ENCODE measurements around the gene STX7. TPM values are rescaled to one million over a fixed set of nuclear protein-coding genes. Genes with fewer than 3 reads are reported as not detected.

The STX7 gene
- total RNA-seq, 2 donors from 2014 or later, result 13.5 to 24.6 TPM

DNA sequence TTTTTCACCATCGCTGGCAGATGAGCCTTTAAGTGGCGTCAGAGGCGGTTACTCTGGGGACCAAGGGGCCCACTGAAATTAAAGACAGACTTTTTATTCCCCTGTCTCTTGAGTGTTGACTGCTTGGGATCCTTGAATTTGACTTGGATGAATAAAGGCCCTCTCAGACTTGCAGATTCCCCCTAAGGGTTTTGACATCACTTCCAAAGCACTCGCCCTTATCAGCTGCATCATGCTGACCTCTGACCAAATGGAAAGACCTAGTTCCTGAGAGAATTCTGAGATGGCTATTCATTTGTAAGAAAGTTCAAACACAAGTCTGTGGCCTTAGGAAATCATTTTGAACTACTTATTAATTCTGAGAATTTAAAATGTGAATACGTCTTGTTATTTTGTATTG, 98.2 kb downstream of the STX7 start:
- Histone ChIP-seq H3K9me3 (no peaks in the 10 kb centered on the region), H3K27me3 (no peaks in the 10 kb centered on the region), H3K4me1 (no peaks in the 10 kb centered on the region), H3K4me3 (no peak overlapping the region), H3K27ac (no peak overlapping the region), H3K36me3 (replicated peaks in 1 of 2; ENCODE audit: insufficient read depth in 1 of 2, low read depth in 2 of 2) (no peaks in the 10 kb centered on the region)
- DNase-seq (no peak), ATAC-seq (no peak)
- TF ChIP-seq CTCF (IDR thresholded peaks at IDR 0.05) (no peak), POLR2A (IDR thresholded peaks at IDR 0.05) (no peak)
- intact Hi-C loops (cut with DNase I), result no loop called here
- 82 to 88% methylated on average over 5 of the region's 5 CpGs for WGBS, 2 donors

DNA sequence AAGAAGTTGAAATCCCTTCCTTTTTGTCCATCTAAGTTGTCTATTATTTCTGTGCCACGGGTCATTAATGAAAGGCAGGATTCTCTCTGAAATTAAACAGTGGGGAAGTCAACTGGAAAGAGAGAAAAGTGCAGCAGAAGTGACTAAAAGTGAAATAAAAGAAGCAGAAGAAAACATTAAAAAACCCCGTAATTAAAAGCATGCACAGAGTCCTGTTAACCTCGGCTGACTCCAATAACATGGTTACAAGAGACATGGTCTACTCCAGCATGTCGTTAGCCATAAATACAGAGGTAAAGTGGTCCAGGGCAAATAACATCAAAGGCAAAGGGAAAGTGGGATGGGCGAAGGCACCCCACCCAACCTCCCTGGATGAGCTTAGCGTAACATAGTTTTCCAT, 98.6 kb downstream of the STX7 start:
- Histone ChIP-seq H3K27ac (no peak overlapping the region), H3K4me1 (no peaks in the 10 kb centered on the region), H3K36me3 (replicated peaks in 1 of 2; ENCODE audit: insufficient read depth in 1 of 2, low read depth in 2 of 2) (no peaks in the 10 kb centered on the region), H3K27me3 (no peaks in the 10 kb centered on the region), H3K9me3 (no peaks in the 10 kb centered on the region), H3K4me3 (no peak overlapping the region)
- no peak for TF ChIP-seq POLR2A (IDR thresholded peaks at IDR 0.05)
- TF ChIP-seq CTCF (IDR thresholded peaks at IDR 0.05), result no peak
- ATAC-seq (no peak), DNase-seq (no peak)
- 54 to 63% methylated on average over 6 of the region's 6 CpGs for WGBS, 2 donors
- intact Hi-C loops (cut with DNase I), result no loop called here

GRCh38 chr6:132413499-132413802, 99.5 kb downstream of the STX7 start:
- no peaks in the 10 kb centered on the region for H3K9me3 ChIP-seq
- H3K27me3 ChIP-seq, result no peaks in the 10 kb centered on the region
- DNase-seq, result no peak
- no peaks in the 10 kb centered on the region for H3K4me1 ChIP-seq
- ATAC-seq, result no peak
- intact Hi-C loops (cut with DNase I), result no loop called here
- no peaks in the 10 kb centered on the region for H3K36me3 ChIP-seq (replicated peaks in 1 of 2; ENCODE audit: insufficient read depth in 1 of 2, low read depth in 2 of 2)
- no peak for TF ChIP-seq POLR2A (IDR thresholded peaks at IDR 0.05)
- TF ChIP-seq CTCF (IDR thresholded peaks at IDR 0.05), result no peak
- no peak overlapping the region for H3K27ac ChIP-seq
- H3K4me3 ChIP-seq, result no peak overlapping the region
- 24 to 37% methylated on average over 1 of the region's 1 CpG for WGBS, 2 donors

- no peaks in the 10 kb centered on the region for H3K36me3 ChIP-seq (replicated peaks in 1 of 2; ENCODE audit: insufficient read depth in 1 of 2, low read depth in 2 of 2)
- H3K4me1 ChIP-seq, result no peaks in the 10 kb centered on the region
- ATAC-seq, result no peak
- no peak for TF ChIP-seq CTCF (IDR thresholded peaks at IDR 0.05)
- TF ChIP-seq POLR2A (IDR thresholded peaks at IDR 0.05), result no peak
- no peak overlapping the region for H3K27ac ChIP-seq
- no peaks in the 10 kb centered on the region for H3K27me3 ChIP-seq
- H3K9me3 ChIP-seq, result no peaks in the 10 kb centered on the region
- intact Hi-C loops (cut with DNase I), result no loop called here
- no peak overlapping the region for H3K4me3 ChIP-seq
- DNase-seq, result no peak
- WGBS, 2 donors, result 75 to 81% methylated on average over 5 of the region's 5 CpGs
Measured at GRCh38 chr6:132412656-132413498, 100.0 kb downstream of the STX7 start.

GRCh38 chr6:132411296-132411695, 101.6 kb downstream of the STX7 start:
- no peak for ATAC-seq
- WGBS, 2 donors, result 76 to 77% methylated on average over 4 of the region's 4 CpGs
- H3K9me3 ChIP-seq, result no peaks in the 10 kb centered on the region
- no peaks in the 10 kb centered on the region for H3K36me3 ChIP-seq (replicated peaks in 1 of 2; ENCODE audit: insufficient read depth in 1 of 2, low read depth in 2 of 2)
- H3K4me1 ChIP-seq, result no peaks in the 10 kb centered on the region
- no peak for TF ChIP-seq POLR2A (IDR thresholded peaks at IDR 0.05)
- TF ChIP-seq CTCF (IDR thresholded peaks at IDR 0.05), result no peak
- no peaks in the 10 kb centered on the region for H3K27me3 ChIP-seq
- H3K27ac ChIP-seq, result no peak overlapping the region
- intact Hi-C loops (cut with DNase I), result no loop called here
- DNase-seq, result no peak
- no peak overlapping the region for H3K4me3 ChIP-seq
